HepG2 (cell line): ENCODE data around the gene NOMO2. TPM values are rescaled to one million over a fixed set of nuclear protein-coding genes. Genes with fewer than 3 reads are reported as not detected.
"Not testable (repeated sequence)": the region's sequence is repeated elsewhere in the genome, so short reads cannot be mapped to it uniquely, and the experiment has no call there.

Experiments
- BORCS8-MEF2B ChIP-seq: sonication (generic); formaldehyde crosslinking; IDR thresholded peaks from 2 replicates; pipeline ENCODE4 v1.8.0; 2022; ENCODE audit warnings: mild to moderate bottlenecking, missing genetic modification reagents
- DPF2 ChIP-seq: sonication (generic); formaldehyde crosslinking; IDR thresholded peaks from 2 replicates; pipeline ENCODE4 v1.4.0; 2020; ENCODE audit warnings: mild to moderate bottlenecking, low read depth, missing genetic modification reagents, borderline replicate concordance
- FOXA1 ChIP-seq, 2 experiments: fragments of 450-650 bp in 1 of 2; sonication (generic) in 1 of 2; formaldehyde crosslinking in 1 of 2; IDR thresholded peaks; 2 replicates each; pipeline versions ENCODE4 v1.4.0 to v1.6.1; 2016 to 2020; ENCODE audit warnings: missing genetic modification reagents in 1 of 2
- FOXK1 ChIP-seq: sonication (generic); formaldehyde crosslinking; IDR thresholded peaks from 2 replicates; pipeline ENCODE4 v1.4.0; 2020; ENCODE audit warnings: low read depth, missing genetic modification reagents, borderline replicate concordance
- FOXK2 ChIP-seq: fragments of 450-650 bp; IDR thresholded peaks from 2 replicates; pipeline ENCODE4 v1.6.1; 2016
- FOXO1 ChIP-seq: sonication (generic); formaldehyde crosslinking; IDR thresholded peaks from 2 replicates; pipeline ENCODE4 v1.4.0; 2020; ENCODE audit warnings: missing genetic modification reagents
- HDAC1 ChIP-seq: sonication (generic); formaldehyde crosslinking; IDR thresholded peaks from 2 replicates; pipeline ENCODE4 v1.5.1; 2020; ENCODE audit warnings: mild to moderate bottlenecking, missing genetic modification reagents
- HMG20B ChIP-seq: conservative IDR thresholded peaks from 2 replicates; pipeline ENCODE4 v1.6.1; 2016; ENCODE audit warnings: missing genetic modification reagents, missing compliant biosample characterization
- HOXA3 ChIP-seq: sonication (generic); formaldehyde crosslinking; IDR thresholded peaks from 2 replicates; pipeline ENCODE4 v1.5.0; 2020; ENCODE audit warnings: missing genetic modification reagents
- KDM2A ChIP-seq: sonication (generic); formaldehyde crosslinking; IDR thresholded peaks from 2 replicates; pipeline ENCODE4 v1.4.0; 2020; ENCODE audit warnings: low read depth, missing genetic modification reagents, borderline replicate concordance
- MTA1 ChIP-seq: sonication (generic); formaldehyde crosslinking; IDR thresholded peaks from 2 replicates; pipeline ENCODE4 v1.4.0; 2020; ENCODE audit warnings: missing genetic modification reagents, mild to moderate bottlenecking, borderline replicate concordance
- MYC ChIP-seq: sonication (generic); formaldehyde crosslinking; IDR thresholded peaks from 2 replicates; pipeline ENCODE4 v1.9.0; 2021; ENCODE audit warnings: missing genetic modification reagents, borderline replicate concordance
- NCOA2 ChIP-seq: sonication (generic); formaldehyde crosslinking; IDR thresholded peaks from 2 replicates; pipeline ENCODE4 v1.8.0; 2022; ENCODE audit warnings: inconsistent platforms
- PATZ1 ChIP-seq: sonication (generic); formaldehyde crosslinking; IDR thresholded peaks from 2 replicates; pipeline ENCODE4 v1.4.0; 2020; ENCODE audit warnings: missing genetic modification reagents
- SOX13 ChIP-seq, 3 experiments: fragments of 450-650 bp in 1 of 3; sonication (generic) in 1 of 3; formaldehyde crosslinking in 1 of 3; IDR thresholded peaks in 2 of 3; conservative IDR thresholded peaks in 1 of 3; 2 replicates each; pipeline versions ENCODE4 v1.5.0 to v1.6.1; 2016 to 2020; ENCODE audit warnings: antibody characterized with exemption in 1 of 3, mild to moderate bottlenecking in 1 of 3, missing compliant biosample characterization in 1 of 3, missing genetic modification reagents in 1 of 3, moderate library complexity in 1 of 3
- SP4 ChIP-seq: sonication (generic); formaldehyde crosslinking; IDR thresholded peaks from 2 replicates; pipeline ENCODE4 v1.8.1; 2023; ENCODE audit warnings: mild to moderate bottlenecking, missing genetic modification reagents
- SP5 ChIP-seq: IDR thresholded peaks from 2 replicates; pipeline ENCODE4 v1.6.1; 2016; ENCODE audit warnings: low read depth, borderline replicate concordance
- THAP11 ChIP-seq: IDR thresholded peaks from 2 replicates; pipeline ENCODE4 v1.6.1; 2016; ENCODE audit warnings: missing biosample characterization, missing genetic modification reagents
- ZBTB7B ChIP-seq: sonication (generic); formaldehyde crosslinking; IDR thresholded peaks from 2 replicates; pipeline ENCODE4 v1.4.0; 2020; ENCODE audit warnings: missing genetic modification reagents
- ZFY ChIP-seq: sonication (generic); formaldehyde crosslinking; IDR thresholded peaks from 2 replicates; pipeline ENCODE4 v1.4.0; 2020; ENCODE audit warnings: missing genetic modification reagents
- ZNF350 ChIP-seq: sonication (generic); formaldehyde crosslinking; IDR thresholded peaks from 2 replicates; pipeline ENCODE4 v1.4.0; 2020; ENCODE audit warnings: mild to moderate bottlenecking, low read depth, missing genetic modification reagents, borderline replicate concordance
- ZNF503 ChIP-seq: sonication (generic); formaldehyde crosslinking; IDR thresholded peaks from 2 replicates; pipeline ENCODE4 v1.4.0; 2020; ENCODE audit warnings: missing genetic modification reagents
- ZNF574 ChIP-seq: sonication (generic); formaldehyde crosslinking; IDR thresholded peaks from 2 replicates; pipeline ENCODE4 v1.4.0; 2020; ENCODE audit warnings: missing genetic modification reagents
- polyA plus RNA-seq, 8 experiments: library from polyadenylated mRNA; depleted of rRNA in 3 of 8; stranded (reverse) in 7 of 8; unstranded in 1 of 8; fragments of >200 nt; fragmentation: Illumina TruSeq in 4 of 8; extraction: Trizol in 4 of 8; gene quantifications; 2 replicates each; pipeline versions ENCODE4 v1.2.1 to v1.2.3, GENCODE V29; 2011 to 2016; ENCODE audit warnings: low read depth in 4 of 8, missing spikeins in 1 of 8, mixed read lengths in 1 of 8; ENCODE audit not compliant: insufficient read depth in 1 of 8
- total RNA-seq, 5 experiments: library from RNA; depleted of rRNA; stranded (reverse); fragments of >200 nt; fragmentation: Illumina TruSeq; extraction: Trizol; gene quantifications; 2 replicates each; pipeline ENCODE4 v1.2.3, GENCODE V29; 2016; ENCODE audit warnings: low read depth in 1 of 5

Gene NOMO2
- total and polyA plus RNA-seq, 2 of the 13 experiments (the other 11 are each of a cell fraction or from before 2014, with no cell fraction given) = 217 to 372 TPM

GRCh38 chr16:18608271-18608670, 46.4 kb upstream of the NOMO2 start (continued):
- peak; percentile 53; the same call in 1 of the 2 replicates for TF ChIP-seq SOX13 (IDR thresholded peaks at IDR 0.05)
- TF ChIP-seq SOX13 (CRISPR knock-in tag; conservative IDR thresholded peaks at IDR 0.05 in 1 of 2, IDR thresholded peaks at IDR 0.05 in 1 of 2) = peak in 1 of 2 experiments; percentile 93; a peak in 2 of 4 replicates
- peak; percentile 30; the same call in 1 of the 2 replicates for TF ChIP-seq THAP11 (CRISPR knock-in tag)
- TF ChIP-seq NCOA2 (CRISPR knock-in tag) = peak; percentile 50; the same call in 1 of the 2 replicates
- peak; percentile 41; the same call in 1 of the 2 replicates for TF ChIP-seq FOXO1 (CRISPR knock-in tag)
- TF ChIP-seq KDM2A = peak; percentile 22; the same call in 1 of the 2 replicates
- TF ChIP-seq HOXA3 = peak; percentile 54; the same call in 1 of the 2 replicates
- TF ChIP-seq FOXK1 (CRISPR knock-in tag) = peak; percentile 63; the same call in 1 of the 2 replicates
- TF ChIP-seq HMG20B (CRISPR knock-in tag) = 0 out of 2 replicates have a peak, but pooled peaks have one; percentile 34
- TF ChIP-seq BORCS8-MEF2B (CRISPR knock-in tag) = 0 out of 2 replicates have a peak, but pooled peaks have one; percentile 11
- 0 out of 2 replicates have a peak, but pooled peaks have one; percentile 19 for TF ChIP-seq ZFY (CRISPR knock-in tag)
- TF ChIP-seq PATZ1 (CRISPR knock-in tag) = peak; percentile 59; the same call in 1 of the 2 replicates
- peak; percentile 53; the same call in 1 of the 2 replicates for TF ChIP-seq MYC (CRISPR knock-in tag)
- TF ChIP-seq FOXK2 = 0 out of 2 replicates have a peak, but pooled peaks have one; percentile 23
- TF ChIP-seq ZBTB7B (CRISPR knock-in tag) = peak; percentile 72
- not testable (repeated sequence) for TF ChIP-seq FOXA1 (IDR thresholded peaks at IDR 0.05)
- TF ChIP-seq FOXA1 (CRISPR knock-in tag; IDR thresholded peaks at IDR 0.05) = peak; percentile 94
- peak; percentile 32; the same call in 1 of the 2 replicates for TF ChIP-seq ZNF350 (CRISPR knock-in tag)
- peak; percentile 90 for TF ChIP-seq SP5 (CRISPR knock-in tag)
- 0 out of 2 replicates have a peak, but pooled peaks have one; percentile 39 for TF ChIP-seq MTA1
- peak; percentile 68 for TF ChIP-seq ZNF574 (CRISPR knock-in tag)
- TF ChIP-seq ZNF503 (CRISPR knock-in tag) = peak; percentile 29; the same call in 1 of the 2 replicates
- peak; percentile 29; the same call in 1 of the 2 replicates for TF ChIP-seq HDAC1 (CRISPR knock-in tag)
- TF ChIP-seq SP4 (CRISPR knock-in tag) = peak; percentile 38; the same call in 1 of the 2 replicates
- 0 out of 2 replicates have a peak, but pooled peaks have one; percentile 19 for TF ChIP-seq DPF2
